ENCODE data around the gene ZNF501. TPM values are rescaled to one million over a fixed set of nuclear protein-coding genes. Genes with fewer than 3 reads are reported as not detected.

The ZNF501 gene
- total and polyA plus RNA-seq, 4 donors: 1.2 to 6.8 (median 2.7) TPM

GRCh38 chr3:44761101-44761423 lies 31.6 kb downstream of the ZNF501 start:
- H3K27me3 ChIP-seq (ENCODE audit: control insufficient read depth in 3 of 3, insufficient read depth in 3 of 3, low read length in 2 of 3): no peaks in the 10 kb centered on the region
- H3K9me3 ChIP-seq (ENCODE audit: control insufficient read depth in 4 of 4, insufficient read depth in 3 of 4, low read length in 3 of 4): peaks cover 0 to 10% (median 2%) of the 10 kb centered on the region in 4 donors
- peak overlapping the region; percentile 60 to 85 for H3K27ac ChIP-seq (ENCODE audit: low read depth in 1 of 2, low read length in 1 of 2)
- peak overlapping the region; percentile 89 to 95 for H3K9ac ChIP-seq (ENCODE audit: insufficient read depth in 1 of 2, low read length in 2 of 2)
- 0 to 2% methylated on average over 15 of the region's 15 CpGs for WGBS, 2 donors
- DNase-seq (no peak), ATAC-seq (ENCODE audit: insufficient read depth, low FRiP score) (no peak)
- TF ChIP-seq CTCF (IDR thresholded peaks at IDR 0.05; ENCODE audit: control extremely low read depth, extremely low read depth): no peak
- H3K4me3 ChIP-seq: peak overlapping the region; percentile 90
- peaks cover 0 to 9% (median 2%) of the 10 kb centered on the region in 5 donors for H3K4me1 ChIP-seq (ENCODE audit: control insufficient read depth in 5 of 5, insufficient read depth in 5 of 5, low read length in 5 of 5)
- peaks cover 0 to 37% (median 2%) of the 10 kb centered on the region in 4 donors for H3K36me3 ChIP-seq (ENCODE audit: control insufficient read depth in 4 of 4, insufficient read depth in 4 of 4, low read length in 4 of 4)

- Histone ChIP-seq H3K4me3 (peak within 1 kb of the TSS; percentile 90), H3K9ac (ENCODE audit: insufficient read depth in 1 of 2, low read length in 2 of 2) (peak within 1 kb of the TSS; percentile 89 to 95), H3K36me3 (ENCODE audit: control insufficient read depth in 4 of 4, insufficient read depth in 4 of 4, low read length in 4 of 4) (peaks cover 0 to 37% (median 3%) of the 10 kb centered on the region in 4 donors), H3K27ac (ENCODE audit: low read depth in 1 of 2, low read length in 1 of 2) (peak within 1 kb of the TSS; percentile 60 to 85), H3K4me1 (ENCODE audit: control insufficient read depth in 5 of 5, insufficient read depth in 5 of 5, low read length in 5 of 5) (peaks cover 0 to 9% (median 2%) of the 10 kb centered on the region in 5 donors), H3K27me3 (ENCODE audit: control insufficient read depth in 3 of 3, insufficient read depth in 3 of 3, low read length in 2 of 3) (no peaks in the 10 kb centered on the region), H3K9me3 (ENCODE audit: control insufficient read depth in 4 of 4, insufficient read depth in 3 of 4, low read length in 3 of 4) (peaks cover 0 to 10% (median 2%) of the 10 kb centered on the region in 4 donors)
- 0 to 1% methylated on average over 64 of the region's 64 CpGs for WGBS, 2 donors
- no peak for TF ChIP-seq CTCF (IDR thresholded peaks at IDR 0.05; ENCODE audit: control extremely low read depth, extremely low read depth)
- peak; percentile 96 for ATAC-seq (ENCODE audit: insufficient read depth, low FRiP score)
- peak; percentile 97 to 98 (median 98) for DNase-seq
Observed at GRCh38 chr3:44761424-44762169, 32.2 kb downstream of the ZNF501 start, which contains the start of the genes KIAA1143 and KIF15. Gene KIAA1143, minus strand, starts transcription at chr3:44761619. Its CDS starts 17 bp downstream, at chr3:44761602. Gene KIF15, plus strand, starts transcription at chr3:44761794. Its CDS starts 72 bp downstream, at chr3:44761866.

GRCh38 chr3:44762170-44762677 lies 32.8 kb downstream of the ZNF501 start:
- peak overlapping the region; percentile 49 for H3K4me3 ChIP-seq
- WGBS, 2 donors: 2 to 3% methylated on average over 9 of the region's 9 CpGs
- no peak for TF ChIP-seq CTCF (IDR thresholded peaks at IDR 0.05; ENCODE audit: control extremely low read depth, extremely low read depth)
- peak overlapping the region; percentile 41 to 78 for H3K9ac ChIP-seq (ENCODE audit: insufficient read depth in 1 of 2, low read length in 2 of 2)
- ATAC-seq (ENCODE audit: insufficient read depth, low FRiP score): no peak
- H3K36me3 ChIP-seq (ENCODE audit: control insufficient read depth in 4 of 4, insufficient read depth in 4 of 4, low read length in 4 of 4): peaks cover 0 to 39% (median 3%) of the 10 kb centered on the region in 4 donors
- DNase-seq: no peak
- peaks cover 0 to 9% (median 1%) of the 10 kb centered on the region in 4 donors for H3K9me3 ChIP-seq (ENCODE audit: control insufficient read depth in 4 of 4, insufficient read depth in 3 of 4, low read length in 3 of 4)
- no peaks in the 10 kb centered on the region for H3K27me3 ChIP-seq (ENCODE audit: control insufficient read depth in 3 of 3, insufficient read depth in 3 of 3, low read length in 2 of 3)
- H3K4me1 ChIP-seq (ENCODE audit: control insufficient read depth in 5 of 5, insufficient read depth in 5 of 5, low read length in 5 of 5): peaks cover 0 to 9% (median 2%) of the 10 kb centered on the region in 5 donors
- H3K27ac ChIP-seq (ENCODE audit: low read depth in 1 of 2, low read length in 1 of 2): no peak overlapping the region

Measured in lung (tissue), 12 donors.